Trophoblast cell (in vitro differentiated cells and primary cell): ENCODE measurements around the gene SLC22A17.
A peak's percentile ranks its signal among the peaks of the same experiment; 100 is the strongest.

ENCODE experiments used
- DNase-seq, 2 donors: peaks; one replicate each; pipeline ENCODE4 v3.0.0-alpha.2; 2016
- H2AFZ ChIP-seq: 2 replicates; pipeline ENCODE4 v1.6.1; 2013; ENCODE audit warnings: low read length, moderate library complexity, mild to moderate bottlenecking; ENCODE audit not compliant: insufficient read depth, poor library complexity
- H2AK5ac ChIP-seq: 2 replicates; pipeline ENCODE4 v1.6.1; 2013; ENCODE audit warnings: mild to moderate bottlenecking, low read length
- H2BK120ac ChIP-seq: 2 replicates; pipeline ENCODE4 v1.6.1; 2013; ENCODE audit warnings: low read length, mild to moderate bottlenecking, moderate library complexity; ENCODE audit not compliant: insufficient read depth, poor library complexity
- H2BK12ac ChIP-seq: 2 replicates; pipeline ENCODE4 v1.6.1; 2013; ENCODE audit warnings: mild to moderate bottlenecking, low read length, moderate library complexity
- H2BK5ac ChIP-seq: 2 replicates; pipeline ENCODE4 v1.6.1; 2013; ENCODE audit warnings: low read length, low read depth, moderate library complexity, mild to moderate bottlenecking; ENCODE audit not compliant: poor library complexity
- H3K14ac ChIP-seq: 2 replicates; pipeline ENCODE4 v1.6.1; 2013; ENCODE audit warnings: mild to moderate bottlenecking, low read length
- H3K18ac ChIP-seq: 2 replicates; pipeline ENCODE4 v1.6.1; 2013; ENCODE audit warnings: mild to moderate bottlenecking, low read length
- H3K23ac ChIP-seq: 2 replicates; pipeline ENCODE4 v1.6.1; 2013; ENCODE audit warnings: low read length
- H3K27ac ChIP-seq: 2 replicates; pipeline ENCODE4 v1.5.1; 2013; ENCODE audit warnings: low read depth, mild to moderate bottlenecking, inconsistent platforms, low read length, moderate library complexity
- H3K27me3 ChIP-seq: 2 replicates; pipeline ENCODE4 v1.6.1; 2013; ENCODE audit warnings: inconsistent platforms, mild to moderate bottlenecking, low read length, moderate library complexity; ENCODE audit not compliant: insufficient read depth
- H3K36me3 ChIP-seq, 2 experiments: 1 replicate in 1 of 2; 2 replicates in 1 of 2; pipeline ENCODE4 v1.6.1; 2013; ENCODE audit warnings: low read length in 2 of 2, mild to moderate bottlenecking in 2 of 2, moderate library complexity in 1 of 2; ENCODE audit not compliant: insufficient read depth in 2 of 2, control insufficient read depth in 1 of 2
- H3K4ac ChIP-seq: 2 replicates; pipeline ENCODE4 v1.6.1; 2013; ENCODE audit warnings: low read depth, mild to moderate bottlenecking, low read length, moderate library complexity
- H3K4me1 ChIP-seq, 2 experiments: 1 replicate in 1 of 2; 2 replicates in 1 of 2; pipeline ENCODE4 v1.6.1; 2013; ENCODE audit warnings: low read length in 2 of 2, mild to moderate bottlenecking in 2 of 2, moderate library complexity in 1 of 2; ENCODE audit not compliant: insufficient read depth in 2 of 2, control insufficient read depth in 1 of 2
- H3K4me2 ChIP-seq: 2 replicates; pipeline ENCODE4 v1.6.1; 2013; ENCODE audit warnings: inconsistent platforms, mild to moderate bottlenecking, low read length, moderate library complexity
- H3K4me3 ChIP-seq: 2 replicates; pipeline ENCODE4 v1.5.1; 2013; ENCODE audit warnings: mild to moderate bottlenecking, low read depth, low read length, inconsistent platforms
- H3K79me1 ChIP-seq: one replicate; pipeline ENCODE4 v1.6.1; 2013; ENCODE audit warnings: low read length
- H3K79me2 ChIP-seq: 2 replicates; pipeline ENCODE4 v1.6.1; 2013; ENCODE audit warnings: low read length, mild to moderate bottlenecking; ENCODE audit not compliant: control insufficient read depth, insufficient read depth, poor library complexity
- H3K9ac ChIP-seq: 2 replicates; pipeline ENCODE4 v1.6.1; 2013; ENCODE audit warnings: mild to moderate bottlenecking, low read length
- H3K9me3 ChIP-seq: 2 replicates; pipeline ENCODE4 v1.6.1; 2013; ENCODE audit warnings: low read depth, mild to moderate bottlenecking, control low read depth, inconsistent platforms, low read length; ENCODE audit not compliant: insufficient read depth
- H4K12ac ChIP-seq: 2 replicates; pipeline ENCODE4 v1.6.1; 2013; ENCODE audit warnings: low read depth, mild to moderate bottlenecking, low read length, moderate library complexity
- H4K8ac ChIP-seq: 2 replicates; pipeline ENCODE4 v1.6.1; 2013; ENCODE audit warnings: low read depth, mild to moderate bottlenecking, low read length, moderate library complexity
- H4K91ac ChIP-seq: one replicate; pipeline ENCODE4 v1.6.1; 2013; ENCODE audit warnings: low read depth, mild to moderate bottlenecking, low read length, moderate library complexity
- WGBS: extraction: QIAGEN DNeasy Blood & Tissue Kit; methylation state at CpG from one replicate; pipeline ENCODE4 v1.1.7; 2013; ENCODE audit warnings: missing lambda C conversion rate; ENCODE audit not compliant: insufficient read length, insufficient coverage; ENCODE audit errors: extremely low coverage; 5-methylcytosine and 5-hydroxymethylcytosine counted together

The SLC22A17 gene

DNA sequence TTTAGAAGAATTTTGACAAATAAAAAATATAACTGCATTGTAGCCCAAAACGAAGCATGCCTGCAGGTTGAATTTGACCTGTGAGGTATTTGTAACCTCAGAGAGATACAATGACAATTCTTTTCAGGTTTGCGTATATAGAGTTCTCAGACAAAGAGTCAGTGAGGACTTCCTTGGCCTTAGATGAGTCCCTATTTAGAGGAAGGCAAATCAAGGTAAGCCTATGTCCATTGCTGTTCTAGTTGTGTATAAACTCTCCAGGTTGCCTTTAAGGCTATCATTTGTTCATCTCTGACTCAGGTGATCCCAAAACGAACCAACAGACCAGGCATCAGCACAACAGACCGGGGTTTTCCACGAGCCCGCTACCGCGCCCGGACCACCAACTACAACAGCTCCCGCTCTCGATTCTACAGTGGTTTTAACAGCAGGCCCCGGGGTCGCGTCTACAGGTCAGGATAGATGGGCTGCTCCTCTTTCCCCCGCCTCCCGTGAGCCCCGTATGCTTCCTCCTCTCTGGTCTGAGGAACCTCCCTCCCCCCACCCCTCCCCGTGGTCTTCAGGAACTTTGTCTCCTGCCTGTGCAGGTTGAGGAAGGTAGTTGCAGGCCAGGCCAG, 28.7 kb downstream of the SLC22A17 start:
- Histone ChIP-seq H4K8ac (no peak overlapping the region), H3K36me3 (peaks cover 25 to 30% of the 10 kb centered on the region in 2 experiments), H3K4me1 (peaks cover 8 to 10% of the 10 kb centered on the region in 2 experiments), H3K23ac (no peak overlapping the region), H3K4me2 (no peak overlapping the region), H3K27ac (no peak overlapping the region), H3K79me2 (peaks cover 9% of the 10 kb centered on the region), H4K91ac (no peak overlapping the region), H3K18ac (no peak overlapping the region), H3K4me3 (no peak overlapping the region), H3K27me3 (no peaks in the 10 kb centered on the region), H4K12ac (no peak overlapping the region), H3K79me1 (peaks cover 17% of the 10 kb centered on the region), H2BK12ac (no peak overlapping the region), H2AK5ac (no peak overlapping the region), H2BK120ac (no peak overlapping the region), H2AFZ (no peak overlapping the region), H3K9me3 (no peaks in the 10 kb centered on the region), H2BK5ac (no peak overlapping the region), H3K4ac (no peak overlapping the region), H3K9ac (no peak overlapping the region), H3K14ac (no peak overlapping the region)
- WGBS = no CpG with 5 or more reads among the region's 18 CpGs
- no peak for DNase-seq

DNA sequence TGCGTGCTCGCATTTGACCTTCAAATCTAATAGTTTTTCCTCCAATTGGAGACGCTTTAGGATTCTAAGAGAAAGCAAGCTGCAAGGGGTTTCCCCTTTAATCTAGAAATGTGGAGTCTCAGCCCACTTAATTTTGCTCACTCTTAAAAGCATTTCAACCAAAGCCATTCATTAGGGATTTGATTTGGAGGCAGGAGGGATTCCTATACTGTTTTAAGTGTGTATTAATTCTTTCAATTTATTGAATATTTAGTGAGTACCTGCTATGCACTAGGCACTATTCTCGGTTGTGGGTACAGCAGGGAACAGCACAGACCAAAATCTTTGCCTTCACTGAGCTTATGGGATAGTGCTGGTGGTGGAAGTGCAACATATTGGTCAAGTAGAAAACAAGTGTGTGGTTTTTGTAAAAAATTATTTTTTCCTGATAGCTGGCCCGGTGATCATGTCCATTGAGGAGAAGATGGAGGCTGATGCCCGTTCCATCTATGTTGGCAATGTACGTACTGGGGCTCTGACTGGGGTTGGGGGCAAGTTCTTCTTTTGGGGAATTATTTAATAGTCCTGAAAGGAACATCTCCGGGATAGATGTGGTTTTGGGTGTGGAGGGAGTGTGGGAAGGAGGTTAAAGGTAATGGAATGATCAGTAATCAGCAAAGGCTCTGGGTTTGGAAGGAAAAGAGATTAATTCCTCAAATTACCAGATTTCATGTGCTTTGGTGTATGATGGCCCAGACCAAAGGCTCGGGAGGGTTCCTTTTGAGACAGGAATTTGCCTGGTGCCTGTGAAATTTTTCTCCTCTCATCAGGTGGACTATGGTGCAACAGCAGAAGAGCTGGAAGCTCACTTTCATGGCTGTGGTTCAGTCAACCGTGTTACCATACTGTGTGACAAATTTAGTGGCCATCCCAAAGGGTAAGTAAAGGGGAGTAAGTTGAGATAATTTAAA, 29.8 kb downstream of the SLC22A17 start:
- WGBS = 100% methylated on average over 1 of the region's 10 CpGs
- Histone ChIP-seq H3K9me3 (no peaks in the 10 kb centered on the region), H3K14ac (no peak overlapping the region), H3K4ac (peak overlapping the region; percentile 100), H2BK12ac (no peak overlapping the region), H2BK120ac (no peak overlapping the region), H2AFZ (peak overlapping the region; percentile 30), H3K79me1 (peaks cover 17% of the 10 kb centered on the region), H2AK5ac (no peak overlapping the region), H4K8ac (no peak overlapping the region), H4K12ac (no peak overlapping the region), H3K4me1 (peaks cover 8 to 10% of the 10 kb centered on the region in 2 experiments), H3K36me3 (peaks cover 25 to 30% of the 10 kb centered on the region in 2 experiments), H2BK5ac (no peak overlapping the region), H3K27ac (no peak overlapping the region), H3K23ac (no peak overlapping the region), H3K79me2 (peaks cover 9% of the 10 kb centered on the region), H3K9ac (peak overlapping the region; percentile 90), H3K18ac (no peak overlapping the region), H3K27me3 (no peaks in the 10 kb centered on the region), H3K4me3 (peak overlapping the region; percentile 80), H4K91ac (peak overlapping the region; percentile 100), H3K4me2 (peak overlapping the region; percentile 73)
- DNase-seq = no peak

GRCh38 chr14:23321572-23322547, 30.8 kb downstream of the SLC22A17 start:
- no peak overlapping the region for H2BK12ac ChIP-seq
- peak overlapping the region; percentile 99 for H4K8ac ChIP-seq
- H4K12ac ChIP-seq = peak overlapping the region; percentile 100
- H3K9ac ChIP-seq = peak overlapping the region; percentile 98
- no peaks in the 10 kb centered on the region for H3K9me3 ChIP-seq
- peak overlapping the region; percentile 96 for H2AFZ ChIP-seq
- H2BK120ac ChIP-seq = peak overlapping the region; percentile 90
- H3K18ac ChIP-seq = peak overlapping the region; percentile 99
- peaks cover 17% of the 10 kb centered on the region for H3K79me1 ChIP-seq
- peak overlapping the region; percentile 100 for H4K91ac ChIP-seq
- peaks cover 9% of the 10 kb centered on the region for H3K79me2 ChIP-seq
- peak overlapping the region; percentile 99 for H2BK5ac ChIP-seq
- no CpG with 5 or more reads among the region's 64 CpGs for WGBS
- H3K27ac ChIP-seq = peak overlapping the region; percentile 88
- H3K4me2 ChIP-seq = peak overlapping the region; percentile 73
- H3K23ac ChIP-seq = no peak overlapping the region
- peak overlapping the region; percentile 80 for H3K4me3 ChIP-seq
- peaks cover 8 to 10% of the 10 kb centered on the region in 2 experiments for H3K4me1 ChIP-seq
- H2AK5ac ChIP-seq = peak overlapping the region; percentile 98
- H3K36me3 ChIP-seq = peaks cover 30 to 32% of the 10 kb centered on the region in 2 experiments
- peak; percentile 7 to 43 for DNase-seq
- no peaks in the 10 kb centered on the region for H3K27me3 ChIP-seq
- H3K14ac ChIP-seq = peak overlapping the region; percentile 99
- peak overlapping the region; percentile 100 for H3K4ac ChIP-seq
